Upper lobe of left lung (tissue), 6 donors: Measurements from ENCODE around the gene MACROD1. TPM values are rescaled to one million over a fixed set of nuclear protein-coding genes. Genes with fewer than 3 reads are reported as not detected.
A peak's percentile ranks its signal among the peaks of the same experiment; 100 is the strongest.

Experiments
- ATAC-seq, 2 donors: fragments of 200-7000 bp; cut with Tn5 transposase; one replicate each; pipeline ENCODE4 v1.9.1; 2022; ENCODE audit warnings: mild to moderate bottlenecking in 2 of 2, moderate library complexity in 2 of 2; ENCODE audit not compliant: low FRiP score in 2 of 2
- DNase-seq, 2 donors: peaks; one replicate each; pipeline ENCODE4 v3.0.0-alpha.2; 2019 to 2020
- H3K27ac ChIP-seq, 4 donors: fragments of 200-600 bp; sonication (generic); one replicate each; pipeline ENCODE4 v1.5.1; 2016 to 2019
- H3K27me3 ChIP-seq, 4 donors: fragments of 200-600 bp; sonication (generic); one replicate each; pipeline ENCODE4 v1.5.1; 2017 to 2019
- H3K36me3 ChIP-seq, 4 donors: fragments of 200-600 bp; sonication (generic); one replicate each; pipeline ENCODE4 v1.5.1; 2016 to 2019
- H3K4me1 ChIP-seq, 4 donors: fragments of 200-600 bp; sonication (generic); one replicate each; pipeline ENCODE4 v1.5.1; 2018 to 2019
- H3K4me3 ChIP-seq, 4 donors: fragments of 200-600 bp; sonication (generic); one replicate each; pipeline ENCODE4 v1.5.1; 2017 to 2019; ENCODE audit warnings: mild to moderate bottlenecking in 2 of 4, moderate library complexity in 1 of 4
- H3K9me3 ChIP-seq, 4 donors: fragments of 200-600 bp; sonication (generic); one replicate each; pipeline ENCODE4 v1.5.1; 2018 to 2019
- EP300 ChIP-seq, 4 donors: sonication (generic); formaldehyde crosslinking; IDR thresholded peaks; one replicate each; pipeline ENCODE4 v1.5.1; 2017; ENCODE audit warnings: antibody characterized with exemption in 4 of 4, control low read depth in 2 of 4
- POLR2A ChIP-seq, 4 donors: fragments of 450-650 bp; IDR thresholded peaks; one replicate each; pipeline ENCODE4 v1.5.1; 2016 to 2017; ENCODE audit warnings: antibody characterized with exemption in 4 of 4, mild to moderate bottlenecking in 2 of 4
- POLR2AphosphoS5 ChIP-seq, 2 donors: sonication (generic); formaldehyde crosslinking; IDR thresholded peaks; one replicate each; pipeline ENCODE4 v1.5.1; 2017; ENCODE audit warnings: antibody characterized with exemption in 2 of 2
- WGBS, 2 donors: methylation state at CpG; one replicate each; pipeline ENCODE4 v1.1.5; 2017 to 2018; 5-methylcytosine and 5-hydroxymethylcytosine counted together
- total RNA-seq, 6 donors: library from RNA; depleted of rRNA in 4 of 6; stranded (reverse); fragments of >200 nt in 4 of 6; gene quantifications; one replicate each; pipeline versions ENCODE4 v1.1.0 to v1.2.1, GENCODE V29; 2016 to 2021
- TF ChIP-seq, protein P1 (sequence below), 6 experiments: fragments of 450-650 bp in 4 of 6; fragments of 200-600 bp in 2 of 6; sonication (generic) in 2 of 6; IDR thresholded peaks; one replicate each; pipeline ENCODE4 v1.5.1; 2016 to 2019; ENCODE audit warnings: antibody characterized with exemption in 6 of 6
- donor health status: DM: no; HTN: no; CAD: no; lungs with moderate emphysema.
- donor health status: DM: no; HTN: yes; CAD: no; lungs with severe emphysema.

Gene MACROD1
- total RNA-seq, 6 donors from 2014 or later, result 16.7 to 59.7 (median 33.5) TPM

DNA sequence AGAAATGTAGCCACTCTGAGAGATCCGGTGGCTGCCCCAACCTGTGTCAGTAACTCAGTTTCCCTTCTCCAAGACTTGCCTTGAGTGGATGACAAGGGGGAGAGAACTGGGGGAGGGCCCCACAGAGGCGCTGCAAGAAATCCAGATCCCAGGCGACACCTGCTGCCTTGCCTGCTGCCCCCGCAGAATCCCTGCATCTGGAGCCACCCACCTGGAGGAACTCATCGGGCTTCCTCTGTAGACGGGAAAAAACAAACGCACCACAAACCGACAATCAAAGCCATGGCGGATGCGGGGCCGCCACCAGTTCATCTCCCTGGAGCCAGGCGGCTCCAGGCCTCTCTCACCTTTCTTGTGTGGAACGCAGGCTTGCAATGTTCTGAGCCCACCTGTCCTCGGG is 40.2 kb downstream of the MACROD1 start:
- ATAC-seq, result no peak
- Histone ChIP-seq H3K9me3 (no peaks in the 10 kb centered on the region), H3K27me3 (no peaks in the 10 kb centered on the region), H3K27ac (no peak overlapping the region), H3K4me1 (peaks cover 0 to 16% (median 7%) of the 10 kb centered on the region in 4 donors), H3K36me3 (no peaks in the 10 kb centered on the region), H3K4me3 (no peak overlapping the region)
- TF ChIP-seq POLR2A (IDR thresholded peaks at IDR 0.05) (no peak), POLR2AphosphoS5 (IDR thresholded peaks at IDR 0.05) (no peak)
- DNase-seq, result peak in 1 of 2 donors; percentile 48
- WGBS, 2 donors, result 72 to 74% methylated on average over 13 to 14 of the region's 14 CpGs

DNA sequence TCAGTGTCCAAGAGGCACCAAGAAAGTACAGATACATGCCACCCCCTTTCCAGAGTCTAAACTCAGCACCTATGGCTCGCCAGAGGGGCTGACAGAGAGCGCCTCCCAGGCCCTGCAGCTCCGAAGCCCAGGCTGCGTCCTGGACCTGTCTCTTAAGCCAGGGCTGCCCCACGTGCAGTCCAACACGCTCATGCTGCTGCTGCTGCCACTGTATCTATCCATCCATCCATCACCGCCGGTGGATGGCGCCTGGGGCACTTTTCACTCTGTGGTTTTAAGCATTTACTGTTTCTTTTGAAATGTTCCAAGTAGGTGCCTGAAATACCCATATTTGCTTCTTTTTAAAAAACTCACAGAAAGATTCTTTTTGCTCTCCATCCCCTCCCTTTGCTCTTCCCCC is 41.8 kb downstream of the MACROD1 start:
- peaks cover 0 to 16% (median 4%) of the 10 kb centered on the region in 4 donors for H3K4me1 ChIP-seq
- H3K27me3 ChIP-seq, result no peaks in the 10 kb centered on the region
- H3K36me3 ChIP-seq, result no peaks in the 10 kb centered on the region
- no peak for TF ChIP-seq POLR2AphosphoS5 (IDR thresholded peaks at IDR 0.05)
- TF ChIP-seq EP300 (IDR thresholded peaks at IDR 0.05), result no peak
- TF ChIP-seq POLR2A (IDR thresholded peaks at IDR 0.05), result no peak
- TF ChIP-seq, protein P1, sequence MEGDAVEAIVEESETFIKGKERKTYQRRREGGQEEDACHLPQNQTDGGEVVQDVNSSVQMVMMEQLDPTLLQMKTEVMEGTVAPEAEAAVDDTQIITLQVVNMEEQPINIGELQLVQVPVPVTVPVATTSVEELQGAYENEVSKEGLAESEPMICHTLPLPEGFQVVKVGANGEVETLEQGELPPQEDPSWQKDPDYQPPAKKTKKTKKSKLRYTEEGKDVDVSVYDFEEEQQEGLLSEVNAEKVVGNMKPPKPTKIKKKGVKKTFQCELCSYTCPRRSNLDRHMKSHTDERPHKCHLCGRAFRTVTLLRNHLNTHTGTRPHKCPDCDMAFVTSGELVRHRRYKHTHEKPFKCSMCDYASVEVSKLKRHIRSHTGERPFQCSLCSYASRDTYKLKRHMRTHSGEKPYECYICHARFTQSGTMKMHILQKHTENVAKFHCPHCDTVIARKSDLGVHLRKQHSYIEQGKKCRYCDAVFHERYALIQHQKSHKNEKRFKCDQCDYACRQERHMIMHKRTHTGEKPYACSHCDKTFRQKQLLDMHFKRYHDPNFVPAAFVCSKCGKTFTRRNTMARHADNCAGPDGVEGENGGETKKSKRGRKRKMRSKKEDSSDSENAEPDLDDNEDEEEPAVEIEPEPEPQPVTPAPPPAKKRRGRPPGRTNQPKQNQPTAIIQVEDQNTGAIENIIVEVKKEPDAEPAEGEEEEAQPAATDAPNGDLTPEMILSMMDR (IDR thresholded peaks at IDR 0.05), result no peak
- H3K9me3 ChIP-seq, result no peaks in the 10 kb centered on the region
- DNase-seq (peak in 1 of 2 donors; percentile 22), ATAC-seq (no peak)
- no peak overlapping the region for H3K4me3 ChIP-seq
- 77 to 85% methylated on average over 9 of the region's 9 CpGs for WGBS, 2 donors
- H3K27ac ChIP-seq, result no peak overlapping the region

DNA sequence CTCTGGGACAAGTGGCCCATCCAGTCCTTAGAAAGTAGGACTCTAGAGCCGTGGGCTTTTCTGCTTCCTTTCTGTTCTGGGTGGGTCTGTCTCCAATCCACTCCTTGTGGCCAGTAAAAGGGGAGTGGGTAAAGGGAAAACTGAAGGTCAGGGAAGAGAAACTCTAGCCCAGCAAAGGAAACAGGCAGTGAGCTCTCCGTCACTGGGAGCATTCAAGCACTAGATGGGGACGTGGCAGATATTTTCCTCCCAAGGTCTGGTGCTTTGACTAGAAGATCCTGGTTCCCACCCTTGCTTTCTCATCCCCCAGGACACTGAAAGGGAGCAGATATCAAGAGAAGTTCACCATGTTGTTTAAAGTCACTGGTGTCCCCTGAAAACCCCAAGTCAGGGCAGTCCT is 42.2 kb downstream of the MACROD1 start:
- no peaks in the 10 kb centered on the region for H3K9me3 ChIP-seq
- peaks cover 0 to 16% (median 4%) of the 10 kb centered on the region in 4 donors for H3K4me1 ChIP-seq
- no peaks in the 10 kb centered on the region for H3K27me3 ChIP-seq
- H3K27ac ChIP-seq, result peak overlapping the region in 1 of 4 donors; percentile 78
- H3K36me3 ChIP-seq, result no peaks in the 10 kb centered on the region
- 80 to 87% methylated on average over 3 of the region's 3 CpGs for WGBS, 2 donors
- H3K4me3 ChIP-seq, result no peak overlapping the region
- TF ChIP-seq, protein P1 (IDR thresholded peaks at IDR 0.05), result no peak
- TF ChIP-seq POLR2A (IDR thresholded peaks at IDR 0.05) (no peak), POLR2AphosphoS5 (IDR thresholded peaks at IDR 0.05) (no peak), EP300 (IDR thresholded peaks at IDR 0.05) (no peak)
- ATAC-seq (no peak), DNase-seq (no peak)

DNA sequence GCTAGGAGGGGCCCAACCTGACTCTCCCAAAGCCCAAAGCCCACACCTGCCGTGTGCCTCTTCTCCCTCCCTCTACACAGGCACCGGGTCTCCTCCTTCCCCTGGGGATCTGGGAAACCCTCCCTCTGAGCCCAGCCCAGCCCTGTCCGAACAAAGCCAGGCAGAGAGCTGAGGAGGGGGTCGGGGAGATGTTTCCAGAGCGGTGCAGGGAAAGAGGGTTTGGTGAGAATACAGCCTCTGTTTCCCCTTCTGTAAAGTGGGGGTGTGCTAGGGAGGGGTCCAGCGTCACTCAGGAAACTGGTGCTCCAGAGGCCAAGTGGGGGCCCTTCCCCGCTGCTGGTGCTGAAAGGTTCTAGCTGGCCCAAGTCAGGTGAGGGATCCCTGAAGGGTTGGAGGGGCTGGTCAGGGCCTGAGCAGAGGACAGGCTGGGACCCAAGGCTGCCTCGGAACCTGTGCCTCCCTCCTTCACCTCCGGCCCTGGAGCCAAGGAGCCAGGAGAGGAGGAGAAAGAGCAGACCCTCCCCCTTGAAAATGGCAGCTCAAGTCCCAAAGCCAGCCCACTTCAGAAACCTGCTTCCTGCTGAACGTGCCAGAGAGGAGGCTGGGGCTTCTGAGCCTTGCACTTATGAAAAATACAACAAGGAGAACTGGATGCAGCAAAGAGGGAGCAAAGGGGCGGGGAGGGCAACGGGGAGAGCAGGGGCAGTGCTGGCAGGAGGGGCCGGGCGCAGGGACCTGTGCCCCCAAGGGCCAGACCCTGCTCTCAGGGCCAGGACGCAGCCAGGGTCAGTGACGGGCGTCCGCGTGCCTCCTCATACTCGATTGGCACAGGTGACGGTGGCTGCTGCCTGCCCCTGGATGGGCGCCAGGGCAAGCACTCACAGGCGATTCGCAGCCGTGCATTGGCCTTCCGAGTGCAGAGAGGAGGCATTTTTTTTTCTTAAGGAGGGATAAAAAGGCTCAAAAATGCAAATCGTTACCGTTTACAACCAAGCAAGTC is 43.2 kb downstream of the MACROD1 start:
- TF ChIP-seq, protein P1 (IDR thresholded peaks at IDR 0.05), result no peak
- TF ChIP-seq POLR2AphosphoS5 (IDR thresholded peaks at IDR 0.05) (no peak), POLR2A (IDR thresholded peaks at IDR 0.05) (no peak), EP300 (IDR thresholded peaks at IDR 0.05) (no peak)
- Histone ChIP-seq H3K9me3 (no peaks in the 10 kb centered on the region), H3K27ac (peak overlapping the region in 3 of 4 donors; percentile 51 to 78 (median 65)), H3K36me3 (no peaks in the 10 kb centered on the region), H3K4me1 (peaks cover 0 to 16% (median 4%) of the 10 kb centered on the region in 4 donors), H3K4me3 (no peak overlapping the region), H3K27me3 (no peaks in the 10 kb centered on the region)
- 65 to 73% methylated on average over 20 to 26 of the region's 28 CpGs for WGBS, 2 donors
- DNase-seq (peak; percentile 82 to 90), ATAC-seq (peak; percentile 46 to 79)

DNA sequence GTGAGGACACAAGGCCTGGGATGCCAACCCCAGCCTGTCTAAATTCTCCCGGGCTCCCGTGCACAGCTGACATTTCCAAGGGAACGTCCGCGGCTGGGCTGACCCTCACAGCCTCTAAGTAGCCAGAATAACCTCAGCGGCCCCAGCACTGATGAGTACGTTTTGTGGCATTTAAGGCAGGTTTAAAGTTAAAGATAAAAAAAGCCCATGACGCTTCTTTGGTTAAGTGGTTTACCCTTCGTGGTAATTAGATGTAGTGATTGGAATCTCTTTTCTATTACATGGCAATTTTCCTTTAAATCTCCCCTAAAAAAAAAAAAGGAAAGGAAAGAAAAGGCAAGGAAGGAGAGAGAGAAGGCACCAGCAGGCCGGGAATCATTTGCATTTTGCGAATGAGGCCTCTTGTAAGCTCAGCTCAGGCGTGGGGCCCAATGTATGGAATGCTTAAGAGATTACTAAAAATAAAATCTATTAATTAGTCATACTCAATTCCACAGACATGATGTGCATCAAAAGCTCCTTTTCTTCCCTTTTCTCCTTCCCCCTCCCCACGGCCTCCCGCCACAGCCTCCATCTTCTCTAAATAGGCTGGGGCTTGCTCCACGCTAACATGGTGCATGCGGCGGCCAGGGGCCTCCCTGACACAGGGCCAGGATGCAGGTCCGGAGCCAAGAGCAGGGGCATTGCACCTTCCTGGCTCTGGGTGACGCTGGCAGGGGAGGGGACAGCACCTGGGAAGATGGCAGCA is 44.1 kb downstream of the MACROD1 start:
- H3K4me3 ChIP-seq, result no peak overlapping the region
- 83 to 84% methylated on average over 18 to 19 of the region's 19 CpGs for WGBS, 2 donors
- TF ChIP-seq EP300 (IDR thresholded peaks at IDR 0.05), result no peak
- TF ChIP-seq, protein P1 (IDR thresholded peaks at IDR 0.05), result no peak
- no peak for TF ChIP-seq POLR2AphosphoS5 (IDR thresholded peaks at IDR 0.05)
- TF ChIP-seq POLR2A (IDR thresholded peaks at IDR 0.05), result no peak

More for the DNA sequence above, 44.1 kb downstream of the MACROD1 start:
- H3K27ac ChIP-seq, result peak overlapping the region in 3 of 4 donors; percentile 51 to 78 (median 65)
- DNase-seq, result peak in 1 of 2 donors; percentile 65
- no peaks in the 10 kb centered on the region for H3K9me3 ChIP-seq
- peaks cover 0 to 16% (median 4%) of the 10 kb centered on the region in 4 donors for H3K4me1 ChIP-seq
- H3K36me3 ChIP-seq, result no peaks in the 10 kb centered on the region
- H3K27me3 ChIP-seq, result no peaks in the 10 kb centered on the region
- ATAC-seq, result no peak
